ENCODE results near the gene BTAF1.
"Not testable (repeated sequence)": the region's sequence is repeated elsewhere in the genome, so short reads cannot be mapped to it uniquely, and the experiment has no call there.

Gene BTAF1

GRCh38 chr10:91980319-91980718, 56.7 kb downstream of the BTAF1 start:
- DNase-seq = no peak

- no peak for DNase-seq
Observed at GRCh38 chr10:91983416-91983815, 59.8 kb downstream of the BTAF1 start.

GRCh38 chr10:91987397-91988037, 63.9 kb downstream of the BTAF1 start:
- DNase-seq = no peak

GRCh38 chr10:91992031-91992430, 68.5 kb downstream of the BTAF1 start:
- no peak for DNase-seq

GRCh38 chr10:91996266-91996665, 72.7 kb downstream of the BTAF1 start:
- no peak for DNase-seq

GRCh38 chr10:92001581-92001980, 78.0 kb downstream of the BTAF1 start:
- no peak for DNase-seq

GRCh38 chr10:92001995-92002394, 78.4 kb downstream of the BTAF1 start:
- no peak for DNase-seq

- no peak for DNase-seq
Observed at GRCh38 chr10:92003258-92003657, 79.7 kb downstream of the BTAF1 start.

GRCh38 chr10:92005978-92006377, 82.4 kb downstream of the BTAF1 start:
- DNase-seq = no peak

- DNase-seq = no peak
Observed at GRCh38 chr10:92009445-92009844, 85.9 kb downstream of the BTAF1 start.

GRCh38 chr10:92010047-92010735, 86.6 kb downstream of the BTAF1 start:
- no peak for DNase-seq

- DNase-seq = no peak
Observed at GRCh38 chr10:92011560-92012214, 88.1 kb downstream of the BTAF1 start.

- no peak for DNase-seq
Observed at GRCh38 chr10:92014620-92015019, 91.0 kb downstream of the BTAF1 start.

GRCh38 chr10:92024700-92025099, 101.1 kb downstream of the BTAF1 start:
- DNase-seq = no peak

GRCh38 chr10:92025340-92025739, 101.8 kb downstream of the BTAF1 start:
- DNase-seq = not testable (repeated sequence)

GRCh38 chr10:92027141-92027540, 103.6 kb downstream of the BTAF1 start:
- DNase-seq = no peak

- DNase-seq = no peak
Observed at GRCh38 chr10:92031580-92031979, 108.0 kb downstream of the BTAF1 start.

GRCh38 chr10:92033070-92033469, 109.5 kb downstream of the BTAF1 start:
- DNase-seq = not testable (repeated sequence)

GRCh38 chr10:92038949-92039348, 115.4 kb downstream of the BTAF1 start:
- no peak for DNase-seq

GRCh38 chr10:92042541-92042940, 119.0 kb downstream of the BTAF1 start:
- DNase-seq = no peak

GRCh38 chr10:92045641-92046106, 122.1 kb downstream of the BTAF1 start:
- DNase-seq = no peak

- no peak for DNase-seq
Observed at GRCh38 chr10:92047215-92047614, 123.6 kb downstream of the BTAF1 start.

- no peak for DNase-seq
Observed at GRCh38 chr10:92052088-92052487, 128.5 kb downstream of the BTAF1 start.

GRCh38 chr10:92052741-92053140, 129.2 kb downstream of the BTAF1 start:
- DNase-seq = no peak

Data from activated CD4-positive, alpha-beta T cell treated with anti-CD3 and anti-CD28 coated beads, Interleukin-2, amount 50 U/mL, for 4 hours (primary cell).